ENCODE data around the gene HESX1. TPM values are rescaled to one million over a fixed set of nuclear protein-coding genes. Genes with fewer than 3 reads are reported as not detected.

HESX1 gene
- total RNA-seq, 1 donor from 2014 or later, result 1.2 TPM

DNA sequence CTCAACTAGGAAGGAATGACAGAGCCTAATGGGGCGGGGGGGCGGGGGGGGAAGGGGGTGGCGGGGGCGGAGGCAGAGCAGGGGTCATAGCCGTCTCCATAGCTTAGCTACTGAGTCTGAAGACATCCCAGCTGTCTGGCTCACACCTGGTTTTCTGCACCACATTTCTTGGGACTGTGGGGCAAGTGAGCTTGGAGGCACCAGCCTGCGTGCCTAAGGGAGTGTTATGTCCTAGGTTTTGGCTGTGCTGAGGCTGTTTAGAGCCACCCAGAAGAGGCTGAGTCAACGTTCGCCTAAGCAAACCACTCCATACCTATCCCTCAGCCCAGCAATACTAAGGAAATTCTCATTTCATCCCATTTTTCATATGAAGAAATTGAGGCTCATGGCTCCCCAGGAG is 36.0 kb downstream of the HESX1 start:
- TF ChIP-seq, protein P1, sequence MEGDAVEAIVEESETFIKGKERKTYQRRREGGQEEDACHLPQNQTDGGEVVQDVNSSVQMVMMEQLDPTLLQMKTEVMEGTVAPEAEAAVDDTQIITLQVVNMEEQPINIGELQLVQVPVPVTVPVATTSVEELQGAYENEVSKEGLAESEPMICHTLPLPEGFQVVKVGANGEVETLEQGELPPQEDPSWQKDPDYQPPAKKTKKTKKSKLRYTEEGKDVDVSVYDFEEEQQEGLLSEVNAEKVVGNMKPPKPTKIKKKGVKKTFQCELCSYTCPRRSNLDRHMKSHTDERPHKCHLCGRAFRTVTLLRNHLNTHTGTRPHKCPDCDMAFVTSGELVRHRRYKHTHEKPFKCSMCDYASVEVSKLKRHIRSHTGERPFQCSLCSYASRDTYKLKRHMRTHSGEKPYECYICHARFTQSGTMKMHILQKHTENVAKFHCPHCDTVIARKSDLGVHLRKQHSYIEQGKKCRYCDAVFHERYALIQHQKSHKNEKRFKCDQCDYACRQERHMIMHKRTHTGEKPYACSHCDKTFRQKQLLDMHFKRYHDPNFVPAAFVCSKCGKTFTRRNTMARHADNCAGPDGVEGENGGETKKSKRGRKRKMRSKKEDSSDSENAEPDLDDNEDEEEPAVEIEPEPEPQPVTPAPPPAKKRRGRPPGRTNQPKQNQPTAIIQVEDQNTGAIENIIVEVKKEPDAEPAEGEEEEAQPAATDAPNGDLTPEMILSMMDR (IDR thresholded peaks at IDR 0.05), result no peak
- H3K4me1 ChIP-seq, result peaks cover 28% of the 10 kb centered on the region
- no peak for ATAC-seq
- DNase-seq, result no peak
- no peaks in the 10 kb centered on the region for H3K36me3 ChIP-seq
- peak overlapping the region; percentile 65 for H3K4me3 ChIP-seq
- H3K9me3 ChIP-seq, result no peaks in the 10 kb centered on the region
- intact Hi-C loops (cut with DNase I), result no loop called here
- H3K27ac ChIP-seq, result no peak overlapping the region
- peaks cover 11% of the 10 kb centered on the region for H3K27me3 ChIP-seq

DNA sequence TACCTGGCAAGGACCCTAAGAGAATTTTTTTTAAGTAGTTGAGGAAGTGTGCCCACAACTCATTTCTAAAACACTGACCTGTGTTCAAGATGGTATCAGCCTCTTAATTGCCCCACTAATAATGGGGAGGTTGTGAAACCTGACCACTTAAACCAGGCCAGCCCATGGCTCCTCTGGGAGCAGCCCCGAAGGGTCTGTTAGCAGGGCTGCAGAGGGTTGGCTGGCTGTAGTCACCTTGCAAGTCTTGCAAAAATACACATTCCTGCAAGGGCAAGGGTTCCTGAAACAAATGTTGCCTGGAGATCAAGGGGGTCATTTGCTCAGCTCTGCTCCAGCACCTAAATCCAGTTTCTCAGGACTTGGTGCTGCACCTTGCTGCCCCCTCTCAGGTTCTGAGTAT is 37.9 kb downstream of the HESX1 start:
- Histone ChIP-seq H3K36me3 (no peaks in the 10 kb centered on the region), H3K4me3 (no peak overlapping the region), H3K27me3 (peaks cover 8% of the 10 kb centered on the region), H3K4me1 (peaks cover 28% of the 10 kb centered on the region), H3K27ac (no peak overlapping the region), H3K9me3 (no peaks in the 10 kb centered on the region)
- TF ChIP-seq, protein P1 (IDR thresholded peaks at IDR 0.05), result no peak
- intact Hi-C loops (cut with DNase I), result no loop called here
- no peak for ATAC-seq
- no peak for DNase-seq

DNA sequence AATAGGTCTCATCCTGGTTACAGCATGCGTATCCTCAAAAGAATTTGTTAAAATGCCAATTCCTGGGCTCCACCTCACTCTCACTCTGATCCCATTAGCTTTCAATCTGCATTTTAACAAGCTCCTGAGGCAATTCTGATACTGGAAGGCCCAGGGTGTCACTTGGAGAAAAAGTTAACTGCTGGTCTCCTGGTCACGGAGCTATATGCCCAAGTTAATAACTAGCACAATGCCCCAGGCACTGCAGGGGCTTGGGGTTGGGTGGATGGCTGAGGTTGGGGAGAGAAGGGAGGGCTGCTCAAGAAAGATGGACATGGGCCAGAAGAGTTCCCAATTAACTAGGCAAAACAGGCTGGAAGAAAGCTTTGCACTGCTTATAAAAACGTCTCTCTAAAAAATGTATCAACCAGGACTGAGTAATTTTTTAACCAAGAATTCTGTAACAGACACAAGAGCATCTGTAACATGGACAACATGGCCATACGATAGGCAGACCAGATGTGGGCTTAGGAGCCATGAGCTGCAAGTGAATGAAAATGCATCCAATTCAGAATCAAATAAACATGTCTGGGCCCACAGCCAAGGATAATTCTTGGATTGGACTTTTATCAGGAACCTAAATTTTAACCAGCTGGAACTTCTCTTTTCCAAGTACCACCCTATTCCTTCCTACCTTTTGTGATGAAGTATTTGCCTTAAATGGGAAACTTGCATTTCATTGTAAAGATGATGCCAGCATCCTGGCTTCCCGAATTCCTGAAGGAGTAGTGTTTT is 38.8 kb downstream of the HESX1 start:
- Histone ChIP-seq H3K27ac (no peak overlapping the region), H3K27me3 (peaks cover 8% of the 10 kb centered on the region), H3K9me3 (no peaks in the 10 kb centered on the region), H3K4me1 (peaks cover 28% of the 10 kb centered on the region), H3K4me3 (no peak overlapping the region), H3K36me3 (no peaks in the 10 kb centered on the region)
- TF ChIP-seq, protein P1 (IDR thresholded peaks at IDR 0.05), result no peak
- DNase-seq, result no peak
- ATAC-seq, result no peak
- intact Hi-C loops (cut with DNase I), result no loop called here

- DNase-seq (no peak), ATAC-seq (no peak)
- no peaks in the 10 kb centered on the region for H3K36me3 ChIP-seq
- H3K27ac ChIP-seq, result no peak overlapping the region
- intact Hi-C loops (cut with DNase I), result no loop called here
- H3K27me3 ChIP-seq, result peaks cover 8% of the 10 kb centered on the region
- TF ChIP-seq, protein P1 (IDR thresholded peaks at IDR 0.05), result no peak
- no peaks in the 10 kb centered on the region for H3K9me3 ChIP-seq
- peaks cover 28% of the 10 kb centered on the region for H3K4me1 ChIP-seq
- H3K4me3 ChIP-seq, result no peak overlapping the region
These were observed 39.6 kb downstream of the HESX1 start for GRCh38 chr3:57160076-57160764.

GRCh38 chr3:57158813-57159738 is 40.7 kb downstream of the HESX1 start:
- Histone ChIP-seq H3K27ac (no peak overlapping the region), H3K4me3 (no peak overlapping the region)
- TF ChIP-seq, protein P1 (IDR thresholded peaks at IDR 0.05), result no peak

More at GRCh38 chr3:57158813-57159738, 40.7 kb downstream of the HESX1 start:
- Histone ChIP-seq H3K27me3 (peaks cover 8% of the 10 kb centered on the region), H3K36me3 (no peaks in the 10 kb centered on the region), H3K4me1 (peaks cover 21% of the 10 kb centered on the region), H3K9me3 (no peaks in the 10 kb centered on the region)
- no peak for DNase-seq
- no peak for ATAC-seq
- intact Hi-C loops (cut with DNase I), result no loop called here
